AG04449 (cell line): ENCODE results near the gene LUC7L3.

Experiments
- CTCF ChIA-PET: fragments of 350-600 bp; formaldehyde crosslinking; extraction: SDS; loops from one replicate; lab custom pipeline; 2021; ENCODE audit warnings: antibody characterized with exemption; lab: Yijun Ruan, JAX
- POLR2A ChIA-PET: fragments of 400-600, 350-600 bp; formaldehyde crosslinking; extraction: SDS; loops from one replicate; lab custom pipeline; 2020; ENCODE audit warnings: antibody characterized with exemption, inconsistent platforms; lab: Yijun Ruan, JAX
- DNase-seq: peaks from one replicate; pipeline ENCODE4 v3.0.0-alpha.2; 2010; ENCODE audit warnings: low read depth, low spot score
- H3K4me3 ChIP-seq: 2 replicates; pipeline ENCODE4 v1.5.1; 2011; ENCODE audit warnings: low read depth, mild to moderate bottlenecking, control low read depth, low read length
- CTCF ChIP-seq: IDR thresholded peaks from one replicate; pipeline ENCODE4 v1.5.1; 2011; ENCODE audit warnings: mild to moderate bottlenecking, moderate library complexity, low read length, control low read depth, inconsistent platforms; ENCODE audit not compliant: insufficient read depth; ENCODE audit errors: missing control alignments

Gene LUC7L3

GRCh38 chr17:50688245-50688644 lies 31.2 kb upstream of the LUC7L3 start:
- ChIA-PET POLR2A (no interaction called here), CTCF (interaction anchor here (1.3 to 11.3 kb wide), 3 partner anchors 57 to 209 kb away, joined by 3 to 150 read pairs (median 6); partner anchors contain the start of gene SPATA20)
- no peak overlapping the region for H3K4me3 ChIP-seq
- TF ChIP-seq CTCF, result no peak
- DNase-seq, result no peak

- no peak for TF ChIP-seq CTCF
- POLR2A ChIA-PET, result no interaction called here
- CTCF ChIA-PET, result interaction anchor here (0.6 to 11.3 kb wide), 4 partner anchors 58 to 210 kb away, joined by 3 to 150 read pairs (median 4); partner anchors contain the start of gene SPATA20
- DNase-seq, result no peak
- no peak overlapping the region for H3K4me3 ChIP-seq
Observed at GRCh38 chr17:50689251-50689650, 30.2 kb upstream of the LUC7L3 start.

GRCh38 chr17:50689956-50690886 lies 29.2 kb upstream of the LUC7L3 start:
- TF ChIP-seq CTCF, result no peak
- CTCF ChIA-PET, result interaction anchor here (0.6 to 9.3 kb wide), 6 partner anchors 8 to 146 kb away, joined by 3 to 265 read pairs (median 8); partner anchors contain the start of gene SPATA20
- no peak overlapping the region for H3K4me3 ChIP-seq
- POLR2A ChIA-PET, result no interaction called here
- DNase-seq, result no peak

DNA sequence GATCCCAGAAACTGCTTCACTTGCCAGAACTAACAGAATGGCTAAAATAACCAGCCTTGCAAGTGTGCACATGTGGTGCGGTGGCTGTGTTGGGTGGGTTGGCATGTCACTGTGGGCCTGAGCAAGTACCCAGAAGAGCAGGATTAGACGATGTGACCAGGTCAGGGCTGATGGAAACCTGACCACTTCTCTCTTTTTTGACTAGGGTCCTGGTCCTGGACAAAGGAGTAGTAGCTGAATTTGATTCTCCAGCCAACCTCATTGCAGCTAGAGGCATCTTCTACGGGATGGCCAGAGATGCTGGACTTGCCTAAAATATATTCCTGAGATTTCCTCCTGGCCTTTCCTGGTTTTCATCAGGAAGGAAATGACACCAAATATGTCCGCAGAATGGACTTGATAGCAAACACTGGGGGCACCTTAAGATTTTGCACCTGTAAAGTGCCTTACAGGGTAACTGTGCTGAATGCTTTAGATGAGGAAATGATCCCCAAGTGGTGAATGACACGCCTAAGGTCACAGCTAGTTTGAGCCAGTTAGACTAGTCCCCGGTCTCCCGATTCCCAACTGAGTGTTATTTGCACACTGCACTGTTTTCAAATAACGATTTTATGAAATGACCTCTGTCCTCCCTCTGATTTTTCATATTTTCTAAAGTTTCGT lies 28.4 kb upstream of the LUC7L3 start:
- no peak for TF ChIP-seq CTCF
- DNase-seq, result no peak
- ChIA-PET POLR2A (interaction anchor here (0.6 to 1.2 kb wide), 2 partner anchors 52 to 53 kb away, joined by 3 read pairs; no protein-coding TSS in a partner anchor), CTCF (interaction anchor here (0.8 to 9.3 kb wide), 5 partner anchors 9 to 147 kb away, joined by 3 to 265 read pairs (median 10); partner anchors contain the start of gene SPATA20)
- no peak overlapping the region for H3K4me3 ChIP-seq

DNA sequence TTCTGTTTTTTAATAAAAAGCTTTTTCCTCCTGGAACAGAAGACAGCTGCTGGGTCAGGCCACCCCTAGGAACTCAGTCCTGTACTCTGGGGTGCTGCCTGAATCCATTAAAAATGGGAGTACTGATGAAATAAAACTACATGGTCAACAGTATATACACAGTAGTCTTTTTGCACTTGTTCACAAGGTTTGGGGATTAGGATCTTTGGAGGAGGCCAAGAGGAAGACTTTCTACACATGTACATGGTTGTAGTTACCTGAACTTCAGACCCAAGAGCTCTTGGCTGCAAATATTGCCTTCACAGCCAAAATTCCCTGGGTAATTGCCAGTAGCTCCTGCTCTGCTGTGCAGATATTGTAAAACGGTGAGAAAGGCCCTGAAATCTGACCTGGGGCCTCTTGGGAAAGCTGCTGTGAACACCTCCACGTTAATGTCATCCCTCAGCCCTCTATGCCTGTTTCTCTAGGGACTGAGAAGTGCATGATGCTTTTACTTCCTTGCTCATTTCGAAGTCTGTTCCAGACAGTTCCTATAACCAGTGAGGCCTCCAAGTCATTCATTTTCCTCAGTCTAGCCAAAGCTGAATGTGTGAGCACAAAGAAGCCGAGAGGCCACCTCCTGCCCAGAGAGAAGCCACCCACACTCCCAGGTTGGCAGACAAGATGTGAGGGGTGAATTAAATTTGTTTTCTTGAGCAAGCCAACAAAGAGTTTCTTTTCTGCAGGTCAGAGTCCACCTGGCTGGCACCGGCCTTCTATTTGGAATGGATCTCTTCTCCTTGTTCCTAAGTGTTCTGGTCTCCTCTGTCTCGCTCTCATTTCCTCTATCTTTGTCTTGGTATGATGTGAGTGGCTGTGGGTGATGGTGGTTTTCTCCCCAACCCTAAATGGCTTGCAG lies 27.6 kb upstream of the LUC7L3 start:
- H3K4me3 ChIP-seq, result no peak overlapping the region
- TF ChIP-seq CTCF, result no peak
- ChIA-PET CTCF (interaction anchor here (0.8 to 9.3 kb wide), 8 partner anchors 10 to 149 kb away, joined by 3 to 265 read pairs (median 24); partner anchors contain the start of genes ANKRD40 and SPATA20), POLR2A (interaction anchor here (0.6 to 1.2 kb wide), 2 partner anchors 53 to 54 kb away, joined by 3 read pairs; no protein-coding TSS in a partner anchor)
- DNase-seq, result no peak
